NCI-H446 (cell line): Measurements from ENCODE around the gene CDKN2B-AS1.
A peak's percentile ranks its signal among the peaks of the same experiment; 100 is the strongest.

Experiments
- DNase-seq, 2 experiments: peaks; one replicate each; lab custom pipeline; 2025; lab: John Stamatoyannopoulos, UW

CDKN2B-AS1 gene

GRCh38 chr9:22117511-22118384 is 123.2 kb downstream of the CDKN2B-AS1 start:
- DNase-seq, result no peak

GRCh38 chr9:22118810-22119521 is 124.4 kb downstream of the CDKN2B-AS1 start:
- no peak for DNase-seq

GRCh38 chr9:22119522-22120158 is 125.0 kb downstream of the CDKN2B-AS1 start:
- peak in 1 of 2 experiments; percentile 52 for DNase-seq

- no peak for DNase-seq
Observed at GRCh38 chr9:22120159-22120549, 125.6 kb downstream of the CDKN2B-AS1 start.

DNA sequence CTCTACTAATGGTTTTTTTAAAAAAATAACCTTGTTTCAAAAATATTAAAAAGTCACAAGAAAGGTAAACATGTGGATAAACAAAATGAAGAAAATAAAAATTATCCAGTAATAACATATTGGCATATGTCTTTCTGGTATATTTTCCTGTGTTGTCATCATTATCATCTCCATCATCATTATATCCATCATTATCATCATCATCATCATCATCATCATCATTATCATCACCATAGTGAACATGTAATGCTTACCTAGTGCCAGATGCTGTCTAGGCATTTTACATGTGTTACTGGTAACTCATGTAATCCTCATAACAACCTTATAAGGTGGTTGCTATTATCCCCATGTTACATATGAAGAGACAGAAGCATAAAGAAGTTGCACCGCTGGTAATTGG is 126.0 kb downstream of the CDKN2B-AS1 start:
- DNase-seq, result no peak

GRCh38 chr9:22124263-22125011 is 129.8 kb downstream of the CDKN2B-AS1 start:
- DNase-seq, result no peak

DNA sequence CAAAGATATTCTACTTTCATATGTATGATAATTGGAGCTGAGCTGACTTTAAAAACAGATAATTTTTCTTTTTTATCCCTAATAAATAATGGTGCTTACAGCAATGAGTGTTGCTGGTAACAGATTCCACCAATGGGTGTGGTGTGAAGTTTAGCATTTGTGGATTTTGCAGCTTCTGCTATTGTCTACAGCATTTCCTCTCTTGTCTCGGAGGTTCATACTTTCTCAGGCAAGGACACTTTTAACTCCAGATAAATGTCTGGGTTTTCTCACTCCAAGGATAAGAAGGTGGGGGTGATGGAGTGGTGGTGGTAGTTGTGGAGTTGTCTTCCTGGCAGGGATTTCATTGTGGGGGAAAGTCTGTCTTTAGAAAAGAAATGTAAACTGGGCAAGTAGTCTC is 134.5 kb downstream of the CDKN2B-AS1 start:
- no peak for DNase-seq

- no peak for DNase-seq
Observed at GRCh38 chr9:22129633-22130032, 135.0 kb downstream of the CDKN2B-AS1 start.

DNA sequence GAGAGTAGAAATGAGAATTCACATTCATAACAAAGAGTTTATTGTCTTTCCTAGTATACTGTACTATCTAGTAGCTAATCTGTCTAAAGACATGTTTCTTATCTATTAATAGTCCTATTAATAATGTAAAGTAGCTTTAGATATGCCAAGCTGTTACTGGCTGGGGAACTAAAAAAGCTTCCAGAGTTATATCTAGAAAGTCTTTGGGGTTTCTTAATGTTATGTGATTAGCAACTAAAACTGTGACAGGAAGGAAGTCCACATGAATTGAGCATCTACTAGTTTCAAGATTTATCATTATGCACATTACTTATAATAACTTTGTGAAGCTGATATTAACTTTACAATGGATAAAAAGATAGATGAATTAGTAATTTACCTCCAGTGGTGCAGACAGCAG is 137.2 kb downstream of the CDKN2B-AS1 start:
- no peak for DNase-seq

DNA sequence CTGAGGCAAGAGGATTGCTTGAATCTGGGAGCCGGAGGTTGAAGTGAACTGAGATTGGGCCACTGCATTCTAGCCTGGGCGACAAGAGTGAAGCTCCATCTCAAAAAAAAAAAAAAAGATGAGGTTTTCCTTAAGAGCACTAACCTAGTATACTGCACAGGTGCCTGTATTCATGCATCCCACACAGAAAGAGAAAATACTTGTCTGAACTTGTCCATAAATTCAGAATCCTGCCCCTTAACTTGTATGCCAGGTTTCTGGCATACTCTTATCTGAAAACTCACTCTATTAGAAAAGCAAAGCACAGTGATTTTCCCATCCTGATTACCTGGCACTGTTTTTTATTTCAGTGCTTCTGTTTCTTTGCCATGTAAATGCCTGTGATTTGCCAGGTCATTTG is 139.8 kb downstream of the CDKN2B-AS1 start:
- DNase-seq, result no peak

DNA sequence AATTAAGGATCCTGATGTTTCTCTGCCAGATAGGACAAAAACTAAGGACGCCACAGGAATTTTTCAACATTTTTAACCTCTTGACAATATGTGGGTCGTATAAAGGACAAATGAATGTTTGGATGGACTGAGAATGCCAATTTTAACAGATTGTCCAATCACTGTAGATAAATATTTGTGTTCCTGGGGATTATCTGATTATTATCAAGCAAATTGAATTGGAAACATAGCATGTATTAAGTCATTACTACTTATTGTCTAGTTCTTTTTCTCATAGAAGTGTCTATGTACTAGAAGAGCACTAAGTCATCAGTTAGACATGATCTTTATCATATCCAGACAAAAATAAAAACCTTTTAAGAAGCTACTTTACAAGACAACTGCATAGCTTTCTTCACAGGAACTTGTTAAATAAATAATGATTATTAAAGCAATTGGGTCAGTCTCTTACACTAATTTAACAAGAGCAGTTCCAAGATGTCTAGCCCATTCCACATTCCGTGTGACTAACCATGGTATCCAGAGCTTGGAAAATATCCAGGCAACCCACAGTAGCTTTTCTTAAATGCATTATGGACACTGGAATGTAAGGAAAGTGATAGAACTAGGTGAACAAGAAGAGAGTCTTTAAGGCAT is 142.0 kb downstream of the CDKN2B-AS1 start:
- DNase-seq, result no peak

GRCh38 chr9:22138956-22139660 is 144.5 kb downstream of the CDKN2B-AS1 start:
- DNase-seq, result no peak

DNA sequence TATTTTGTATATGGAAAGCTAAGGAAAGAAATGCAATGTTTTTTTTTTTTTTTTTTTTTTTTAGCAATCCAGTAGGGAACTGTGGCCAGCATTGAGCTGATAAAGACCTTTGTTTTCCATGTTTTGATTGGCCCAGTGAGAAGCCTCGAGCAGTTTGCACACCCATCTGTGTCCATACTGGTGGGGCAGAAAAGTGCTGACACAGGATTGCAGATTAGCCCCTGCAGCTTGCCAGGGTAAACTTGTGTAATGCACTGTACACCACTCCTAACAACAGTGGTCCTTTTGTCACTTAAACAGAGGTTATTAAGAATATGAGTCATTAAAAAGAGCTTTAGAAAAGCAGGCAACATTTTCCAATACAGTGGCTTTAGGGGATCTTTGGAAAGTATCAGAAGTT is 147.3 kb downstream of the CDKN2B-AS1 start:
- peak in 1 of 2 experiments; percentile 13 for DNase-seq

DNA sequence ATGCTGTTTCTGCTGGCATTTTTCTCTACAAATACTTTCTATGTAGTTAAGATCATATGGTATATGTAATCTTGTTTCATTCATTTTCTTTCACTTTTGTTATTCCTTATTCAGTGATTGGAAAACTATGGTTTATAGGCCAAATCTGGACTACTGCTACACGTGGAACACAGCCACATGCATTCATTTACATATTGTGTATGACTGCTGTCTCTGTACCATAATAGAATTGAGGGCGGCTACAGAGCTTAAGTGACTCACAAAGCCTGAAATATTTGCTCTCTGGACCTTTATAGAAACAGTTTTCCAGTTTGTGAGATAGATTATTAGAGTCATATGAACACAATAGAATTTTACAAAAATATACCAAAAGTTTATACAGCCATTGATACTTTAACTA is 148.1 kb downstream of the CDKN2B-AS1 start:
- no peak for DNase-seq

DNA sequence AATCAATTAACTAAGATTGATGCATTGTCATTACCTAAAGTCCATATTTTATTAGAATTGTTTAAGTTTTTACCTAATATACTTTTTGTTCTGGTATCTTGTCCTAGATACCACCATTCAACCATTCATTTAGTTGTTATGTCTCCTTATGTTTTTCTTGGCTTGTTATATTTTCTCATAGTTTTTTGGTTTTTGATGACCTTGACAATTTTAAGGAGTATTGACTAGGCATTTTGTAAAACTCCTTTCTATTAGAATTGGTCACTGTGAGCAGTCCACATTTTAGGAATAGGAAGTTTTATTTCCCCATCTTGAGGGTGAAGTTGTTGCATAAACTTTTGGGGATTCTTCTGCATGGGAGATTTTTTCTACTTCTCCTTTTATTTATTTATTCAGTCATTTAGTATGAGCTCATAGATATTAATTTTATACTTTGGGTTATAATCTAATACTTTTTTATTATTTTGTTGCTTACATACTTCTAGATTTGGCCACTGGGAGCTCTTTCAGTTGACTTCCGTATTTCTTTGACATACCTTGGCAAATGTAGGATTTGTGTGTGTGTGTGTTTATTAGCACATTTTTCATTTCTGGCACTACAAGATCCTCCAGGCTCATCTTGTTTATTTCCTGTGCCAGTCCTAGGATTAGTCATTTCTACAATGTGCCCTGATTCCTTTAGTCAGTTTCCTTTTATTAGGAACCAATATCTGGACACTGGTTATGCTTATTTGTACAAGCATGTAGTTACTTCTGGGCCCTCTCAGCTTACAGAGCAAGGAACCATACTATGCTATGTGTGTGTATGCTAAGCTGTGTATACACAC is 149.4 kb downstream of the CDKN2B-AS1 start:
- no peak for DNase-seq

DNA sequence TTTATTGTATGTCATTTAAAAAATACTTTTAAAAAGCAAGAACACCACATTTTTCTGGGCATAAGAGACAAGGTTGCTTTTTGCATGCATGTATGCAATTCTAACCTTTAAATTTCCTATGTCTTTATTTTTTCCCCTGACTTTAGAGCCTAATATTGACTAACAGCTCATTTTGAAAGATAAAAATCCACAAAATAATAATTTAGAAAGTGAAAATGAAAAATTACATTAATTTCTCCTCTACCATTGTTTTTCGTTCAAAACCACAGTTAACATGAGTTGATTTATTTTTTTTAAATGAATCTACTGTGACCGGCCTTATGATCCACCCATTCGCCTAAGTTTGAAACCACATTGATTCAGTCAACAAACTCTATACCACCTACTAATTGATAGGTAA is 152.0 kb downstream of the CDKN2B-AS1 start:
- no peak for DNase-seq

DNA sequence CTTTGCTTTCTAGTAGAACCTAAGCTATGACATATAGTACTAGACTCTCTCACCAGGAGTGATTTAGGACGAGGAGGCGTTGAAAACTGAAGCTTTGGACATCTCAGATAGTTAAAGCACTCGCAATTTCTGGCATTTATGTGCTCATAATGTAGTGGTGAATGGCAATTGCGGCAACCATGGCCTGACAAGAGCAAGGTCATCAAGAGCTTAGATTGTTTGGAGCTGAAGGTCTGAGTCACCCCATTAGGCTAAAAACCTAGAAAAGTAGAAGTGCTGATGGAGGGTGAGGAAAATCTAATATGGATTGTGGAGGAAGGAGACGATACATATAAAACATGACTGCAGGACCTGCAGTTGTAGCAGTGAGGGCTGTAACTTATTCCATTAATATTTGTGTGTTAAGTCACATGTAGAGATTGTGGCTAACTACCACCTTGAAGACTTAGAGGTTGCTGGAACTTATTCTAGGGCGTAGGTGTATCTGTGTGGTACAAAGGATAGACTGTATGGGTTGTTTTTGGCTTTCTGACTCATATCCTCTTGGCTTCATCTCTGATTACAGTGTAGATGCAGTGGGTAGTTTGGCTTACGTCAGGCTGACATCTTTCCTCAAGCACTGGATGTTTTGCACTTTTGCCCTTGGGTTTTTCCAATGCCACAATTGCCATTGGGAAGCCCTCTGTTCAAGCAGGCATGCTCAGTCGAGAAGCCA is 153.4 kb downstream of the CDKN2B-AS1 start:
- no peak for DNase-seq

GRCh38 chr9:22148528-22148875 is 153.9 kb downstream of the CDKN2B-AS1 start:
- no peak for DNase-seq

DNA sequence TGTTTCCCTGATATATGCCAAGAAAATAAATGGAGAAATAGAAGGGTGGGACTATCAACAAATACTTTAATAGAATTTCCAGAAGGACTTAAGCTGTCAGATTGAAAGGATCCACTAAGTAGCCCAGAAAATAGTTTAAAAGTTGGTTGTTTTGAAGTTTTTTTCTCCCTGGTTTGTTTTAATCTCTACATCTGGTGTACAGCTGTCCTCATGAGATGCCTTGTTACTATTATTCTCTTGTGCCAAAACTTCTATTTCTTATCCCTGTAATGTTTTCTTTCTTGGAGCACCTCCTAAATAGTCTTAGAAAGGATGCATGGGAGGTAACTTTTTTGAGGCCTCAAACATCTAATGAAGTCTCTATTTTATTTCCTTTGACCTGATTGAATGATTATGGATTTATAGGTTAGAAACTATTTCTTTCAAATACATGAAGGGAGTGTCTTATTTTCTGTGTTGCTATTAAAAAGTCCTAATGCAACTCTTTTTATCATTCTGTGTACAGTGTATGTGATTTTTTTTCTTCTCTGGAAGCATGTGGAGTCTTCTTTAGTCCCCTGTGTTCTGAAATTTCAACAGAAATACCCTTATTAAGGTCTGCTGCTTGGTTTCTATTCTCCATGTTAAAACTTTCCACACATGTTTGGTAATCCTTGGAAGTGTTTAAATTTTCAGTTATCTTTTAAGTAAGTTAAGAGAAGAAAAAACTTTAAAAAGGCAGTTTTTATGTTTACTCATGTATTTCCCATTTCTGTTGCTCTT is 154.5 kb downstream of the CDKN2B-AS1 start:
- no peak for DNase-seq
